ENCODE data around the gene PAGE4. TPM values are rescaled to one million over a fixed set of nuclear protein-coding genes. Genes with fewer than 3 reads are reported as not detected.

PAGE4 gene
- total RNA-seq, 2 experiments from 2014 or later = not detected

DNA sequence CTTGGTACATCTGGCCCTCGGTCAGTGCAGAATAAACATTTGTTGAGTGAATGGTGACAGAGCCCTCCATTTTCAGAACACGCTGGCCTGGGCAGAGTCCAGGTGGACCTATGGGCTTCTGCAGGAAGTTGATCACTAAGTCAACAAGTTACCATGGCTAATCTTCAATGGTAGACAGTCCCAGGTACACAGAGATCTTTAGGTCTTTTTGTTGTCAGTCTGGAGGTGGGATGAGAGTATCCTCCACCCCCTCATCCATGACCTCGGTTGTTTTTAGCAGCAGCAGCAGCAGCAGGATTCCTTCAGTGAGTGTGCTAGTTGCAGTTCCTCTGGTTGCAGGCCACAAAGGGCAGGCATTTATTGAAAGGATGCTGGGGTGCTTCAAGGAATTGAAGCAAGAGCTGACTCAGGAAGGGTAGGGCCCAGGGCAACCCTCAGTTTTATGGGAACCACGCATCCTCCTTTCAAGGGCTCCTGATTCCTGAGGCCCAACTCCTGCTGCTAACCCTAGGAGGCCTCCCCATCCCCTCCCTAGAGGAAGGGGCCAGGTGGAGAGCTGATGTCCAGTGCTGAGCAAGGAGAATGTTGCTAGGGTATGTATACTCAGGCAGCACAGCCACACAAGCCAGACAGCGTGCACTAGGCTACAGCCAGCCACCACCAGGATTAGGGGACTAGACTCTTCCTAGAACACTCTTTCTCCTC, 48.4 kb downstream of the PAGE4 start:
- H3K36me3 ChIP-seq (ENCODE audit: insufficient read depth, low read length) = no peaks in the 10 kb centered on the region
- DNase-seq (peak in 2 of 14 experiments; percentile 11 to 14), ATAC-seq (ENCODE audit: poor library complexity) (no peak)
- Mint-ChIP-seq H3K4me1 (ENCODE audit: low read depth) (peaks cover 30% of the 10 kb centered on the region), H3K4me3 (peak overlapping the region; percentile 6), H3K9me3 (no peaks in the 10 kb centered on the region), H3K36me3 (ENCODE audit: low read depth) (no peaks in the 10 kb centered on the region), H3K27ac (peak overlapping the region; percentile 36), H3K27me3 (no peaks in the 10 kb centered on the region)
- no peak for TF ChIP-seq CTCF (IDR thresholded peaks at IDR 0.05)
- no peaks in the 10 kb centered on the region for H3K27me3 ChIP-seq (ENCODE audit: control insufficient read depth in 1 of 2, insufficient read depth in 2 of 2, low read length in 2 of 2)
- H3K4me3 ChIP-seq (ENCODE audit: low read length) = no peak overlapping the region
- ChIA-PET CTCF (interaction anchor here (0.7 to 2.0 kb wide), 3 partner anchors 37 to 45 kb away, joined by 3 to 5 read pairs (median 4); partner anchors contain the start of gene CLCN5), POLR2A (no interaction called here)
- H3K27ac ChIP-seq (ENCODE audit: low read depth in 1 of 2, low read length in 2 of 2) = no peak overlapping the region
- H3K4me1 ChIP-seq (ENCODE audit: insufficient read depth, low read length) = peaks cover 28% of the 10 kb centered on the region
- H3K9me3 ChIP-seq (ENCODE audit: control insufficient read depth in 1 of 2, insufficient read depth in 1 of 2, low read length in 2 of 2) = no peaks in the 10 kb centered on the region
- intact Hi-C loops (cut with DNase I, micrococcal nuclease) = loop anchor here (2.0 to 5.0 kb wide), 3 partner anchors 45 to 1200 kb away; partner anchors contain the start of gene CLCN5 (in 1 of the 2)

GRCh38 chrX:49878128-49878833, 49.2 kb downstream of the PAGE4 start:
- Histone ChIP-seq H3K27ac (ENCODE audit: low read depth in 1 of 2, low read length in 2 of 2) (peak overlapping the region; percentile 7 to 62), H3K4me1 (ENCODE audit: insufficient read depth, low read length) (peaks cover 32% of the 10 kb centered on the region), H3K9me3 (ENCODE audit: control insufficient read depth in 1 of 2, insufficient read depth in 1 of 2, low read length in 2 of 2) (no peaks in the 10 kb centered on the region), H3K36me3 (ENCODE audit: insufficient read depth, low read length) (no peaks in the 10 kb centered on the region), H3K4me3 (ENCODE audit: low read length) (peak overlapping the region; percentile 64), H3K27me3 (ENCODE audit: control insufficient read depth in 1 of 2, insufficient read depth in 2 of 2, low read length in 2 of 2) (no peaks in the 10 kb centered on the region)
- POLR2A ChIA-PET = interaction anchor here (0.7 to 1.4 kb wide), 3 partner anchors 41 to 117 kb away, joined by 3 to 4 read pairs (median 4); partner anchors contain the start of gene CLCN5
- Mint-ChIP-seq H3K4me1 (ENCODE audit: low read depth) (peaks cover 30% of the 10 kb centered on the region), H3K9me3 (no peaks in the 10 kb centered on the region), H3K27ac (peak overlapping the region; percentile 89), H3K36me3 (ENCODE audit: low read depth) (no peaks in the 10 kb centered on the region), H3K27me3 (no peaks in the 10 kb centered on the region), H3K4me3 (peak overlapping the region; percentile 89)
- no peak for ATAC-seq (ENCODE audit: poor library complexity)
- CTCF ChIA-PET = interaction anchor here (1.7 to 1.9 kb wide), 2 partner anchors 41 to 44 kb away, joined by 9 read pairs; partner anchors contain the start of gene CLCN5
- intact Hi-C loops (cut with DNase I, micrococcal nuclease) = loop anchor here (5.0 kb wide), 2 partner anchors 44 to 1201 kb away; partner anchors contain the start of gene CLCN5 (in 1 of the 2)
- no peak for TF ChIP-seq CTCF (IDR thresholded peaks at IDR 0.05)
- peak in 2 of 14 experiments; percentile 1 to 30 for DNase-seq

- Histone ChIP-seq H3K27me3 (ENCODE audit: control insufficient read depth in 1 of 2, insufficient read depth in 2 of 2, low read length in 2 of 2) (no peaks in the 10 kb centered on the region), H3K36me3 (ENCODE audit: insufficient read depth, low read length) (no peaks in the 10 kb centered on the region), H3K4me1 (ENCODE audit: insufficient read depth, low read length) (peaks cover 32% of the 10 kb centered on the region), H3K9me3 (ENCODE audit: control insufficient read depth in 1 of 2, insufficient read depth in 1 of 2, low read length in 2 of 2) (no peaks in the 10 kb centered on the region), H3K27ac (ENCODE audit: low read depth in 1 of 2, low read length in 2 of 2) (peak within 1 kb of the TSS; percentile 46 to 62), H3K4me3 (ENCODE audit: low read length) (peak within 1 kb of the TSS; percentile 64)
- peak within 1 kb of the TSS; percentile 89 for H3K4me3 Mint-ChIP-seq
- intact Hi-C loops (cut with DNase I, micrococcal nuclease) = loop anchor here (5.0 kb wide), 2 partner anchors 43 to 1202 kb away; partner anchors contain the start of gene CLCN5 (in 1 of the 2)
- peak; percentile 63 to 93 (median 76) for DNase-seq
- ATAC-seq (ENCODE audit: poor library complexity) = peak; percentile 88
- POLR2A ChIA-PET = interaction anchor here (0.6 to 1.4 kb wide), 4 partner anchors 8 to 118 kb away, joined by 3 to 4 read pairs (median 4); partner anchors contain the start of gene CLCN5
- peak; percentile 32 for TF ChIP-seq CTCF (IDR thresholded peaks at IDR 0.05)
- H3K4me1 Mint-ChIP-seq (ENCODE audit: low read depth) = peaks cover 30% of the 10 kb centered on the region
- peak within 1 kb of the TSS; percentile 89 for H3K27ac Mint-ChIP-seq
- H3K27me3 Mint-ChIP-seq = no peaks in the 10 kb centered on the region
- CTCF ChIA-PET = interaction anchor here (1.0 to 1.9 kb wide), 3 partner anchors 40 to 43 kb away, joined by 3 to 9 read pairs (median 9); partner anchors contain the start of gene CLCN5
- peaks cover under 1% of the 10 kb centered on the region for H3K36me3 Mint-ChIP-seq (ENCODE audit: low read depth)
- H3K9me3 Mint-ChIP-seq = no peaks in the 10 kb centered on the region
Observed at GRCh38 chrX:49878834-49879655, 49.9 kb downstream of the PAGE4 start, which contains the start of gene USP27X. Gene USP27X (plus strand): TSS chrX:49879484. CDS start chrX:49880308, 824 bp downstream.

All from CD4-positive, alpha-beta T cell (primary cell).